ENCODE results near the gene FRS2. TPM values are rescaled to one million over a fixed set of nuclear protein-coding genes. Genes with fewer than 3 reads are reported as not detected.

The FRS2 gene
- total RNA-seq, 1 experiment from 2014 or later: 87.5 TPM

DNA sequence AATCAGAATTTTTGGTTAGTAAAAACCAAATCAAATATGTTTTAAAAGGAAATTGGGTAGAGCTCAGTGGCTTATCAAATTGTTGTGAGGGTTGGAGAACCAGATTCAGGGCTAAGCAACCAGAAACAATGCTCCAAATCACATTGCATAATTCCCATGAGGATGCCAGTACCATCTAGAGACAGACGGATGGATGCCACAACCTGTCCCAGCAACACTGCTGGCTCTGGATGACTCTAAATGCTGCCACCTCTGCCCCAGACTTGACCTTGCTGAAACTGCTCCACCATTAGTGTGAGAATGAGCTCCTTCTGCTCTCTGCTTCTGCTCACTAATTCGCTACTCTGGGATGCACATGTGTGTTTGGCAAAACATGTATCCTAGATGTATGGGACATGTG lies 43.9 kb downstream of the FRS2 start:
- Histone ChIP-seq H3K4me3 (no peak overlapping the region), H3K4me1 (replicated peaks) (peaks cover 37% of the 10 kb centered on the region), H3K27me3 (replicated peaks) (no peaks in the 10 kb centered on the region), H3K9me3 (replicated peaks) (no peaks in the 10 kb centered on the region), H3K27ac (no peak overlapping the region), H3K36me3 (no peaks in the 10 kb centered on the region)
- no peak for DNase-seq (ENCODE audit: low read depth in 1 of 2, low spot score in 2 of 2)

DNA sequence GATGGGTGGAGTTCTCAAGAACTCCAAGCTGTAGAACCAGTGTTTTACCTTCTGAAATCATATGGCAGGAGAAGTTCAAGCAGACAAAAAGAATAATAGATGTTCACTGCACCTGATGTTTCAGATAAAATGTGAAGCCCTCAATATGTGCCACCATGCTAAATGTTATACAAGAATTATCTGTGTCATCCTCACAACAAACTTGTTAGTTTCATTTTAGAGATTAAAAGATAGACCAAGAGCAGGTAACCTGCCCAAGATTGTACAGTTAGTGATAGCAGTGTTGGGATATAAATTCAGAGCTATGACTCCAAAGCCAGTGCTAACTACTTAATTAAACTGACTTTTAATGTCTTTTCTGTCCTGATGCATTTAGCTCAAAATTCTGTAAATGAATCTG lies 44.7 kb downstream of the FRS2 start:
- Histone ChIP-seq H3K4me1 (replicated peaks) (peaks cover 34% of the 10 kb centered on the region), H3K36me3 (0 out of 2 replicates have a peak, but pooled peaks cover 3% of the 10 kb centered on the region), H3K27ac (no peak overlapping the region), H3K4me3 (no peak overlapping the region), H3K9me3 (replicated peaks) (peaks cover 2% of the 10 kb centered on the region; the same call in 1 of the 2 replicates), H3K27me3 (replicated peaks) (no peaks in the 10 kb centered on the region)
- no peak for DNase-seq (ENCODE audit: low read depth in 1 of 2, low spot score in 2 of 2)

DNA sequence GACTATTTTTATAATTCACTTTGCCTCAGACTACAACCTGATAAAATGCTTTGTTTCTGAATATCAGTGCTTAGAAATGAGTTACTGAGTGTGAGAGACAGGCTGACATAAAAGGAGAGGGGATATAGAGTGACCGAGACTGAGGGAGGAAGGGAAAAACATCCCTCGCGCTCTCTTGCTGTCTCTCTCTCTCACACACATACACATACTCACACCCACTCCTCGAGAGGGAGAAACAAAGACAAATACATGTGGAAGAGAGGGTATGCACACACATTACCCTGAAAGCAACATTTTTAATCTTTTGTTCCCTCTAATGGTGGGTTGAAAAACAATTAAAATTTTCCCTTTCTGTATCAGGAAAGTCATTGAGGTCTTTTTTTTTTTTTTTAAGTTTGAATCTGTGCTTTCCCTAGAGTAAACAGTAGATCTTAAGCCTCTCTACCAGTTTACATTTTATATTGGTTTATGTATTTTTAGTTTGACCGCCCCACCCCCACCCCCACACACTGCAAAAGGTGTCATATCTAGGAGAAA lies 45.3 kb downstream of the FRS2 start:
- H3K36me3 ChIP-seq: 0 out of 2 replicates have a peak, but pooled peaks cover 3% of the 10 kb centered on the region
- H3K4me1 ChIP-seq (replicated peaks): peaks cover 30% of the 10 kb centered on the region
- no peak overlapping the region for H3K27ac ChIP-seq
- no peaks in the 10 kb centered on the region for H3K27me3 ChIP-seq (replicated peaks)
- no peak overlapping the region for H3K4me3 ChIP-seq
- H3K9me3 ChIP-seq (replicated peaks): peaks cover 2% of the 10 kb centered on the region; the same call in 1 of the 2 replicates
- DNase-seq (ENCODE audit: low read depth in 1 of 2, low spot score in 2 of 2): no peak

DNA sequence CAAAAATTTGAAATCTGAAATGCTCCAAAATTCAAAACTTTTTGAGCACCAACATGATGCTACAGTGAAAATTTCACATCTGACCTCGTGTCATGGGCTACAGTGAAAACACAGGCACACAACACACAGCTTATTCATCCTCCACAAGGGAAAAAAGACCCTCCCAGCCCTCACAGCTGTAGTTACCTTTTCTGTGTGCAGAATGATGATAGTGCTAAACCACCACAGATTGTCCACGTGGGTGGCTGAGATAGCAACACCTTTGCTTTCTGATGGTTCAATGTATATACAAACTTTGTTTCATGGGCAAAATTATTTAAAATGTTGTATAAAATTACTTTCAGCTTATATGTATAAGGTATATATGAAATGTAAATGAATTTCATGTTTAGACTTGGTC lies 46.8 kb downstream of the FRS2 start:
- 0 out of 2 replicates have a peak, but pooled peaks cover 3% of the 10 kb centered on the region for H3K36me3 ChIP-seq
- no peak for DNase-seq (ENCODE audit: low read depth in 1 of 2, low spot score in 2 of 2)
- no peak overlapping the region for H3K4me3 ChIP-seq
- peaks cover 2% of the 10 kb centered on the region; the same call in 1 of the 2 replicates for H3K9me3 ChIP-seq (replicated peaks)
- H3K27me3 ChIP-seq (replicated peaks): no peaks in the 10 kb centered on the region
- H3K27ac ChIP-seq: no peak overlapping the region
- peaks cover 18% of the 10 kb centered on the region for H3K4me1 ChIP-seq (replicated peaks)

DNA sequence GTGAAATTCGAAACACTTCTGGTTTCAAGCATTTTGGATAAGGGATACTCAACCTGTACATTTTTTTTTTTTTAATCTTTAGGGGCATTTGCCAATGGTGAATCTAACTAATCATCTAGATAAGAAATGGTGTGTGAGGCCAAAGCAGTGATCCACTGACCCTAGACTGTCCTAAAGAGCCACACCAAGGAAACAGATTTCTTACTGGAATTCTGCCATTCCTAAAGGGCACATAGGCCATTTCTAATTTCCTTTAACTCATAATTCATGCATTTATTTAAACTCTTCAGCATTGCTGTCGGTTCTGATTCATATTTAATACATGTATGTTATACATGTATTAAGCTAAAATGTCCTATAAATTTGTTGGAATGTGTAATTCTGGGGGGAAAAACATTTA lies 47.2 kb downstream of the FRS2 start:
- Histone ChIP-seq H3K4me1 (replicated peaks) (peaks cover 15% of the 10 kb centered on the region), H3K27me3 (replicated peaks) (no peaks in the 10 kb centered on the region), H3K27ac (no peak overlapping the region), H3K9me3 (replicated peaks) (peaks cover 2% of the 10 kb centered on the region; the same call in 1 of the 2 replicates), H3K4me3 (no peak overlapping the region), H3K36me3 (0 out of 2 replicates have a peak, but pooled peaks cover 3% of the 10 kb centered on the region)
- DNase-seq (ENCODE audit: low read depth in 1 of 2, low spot score in 2 of 2): no peak

DNA sequence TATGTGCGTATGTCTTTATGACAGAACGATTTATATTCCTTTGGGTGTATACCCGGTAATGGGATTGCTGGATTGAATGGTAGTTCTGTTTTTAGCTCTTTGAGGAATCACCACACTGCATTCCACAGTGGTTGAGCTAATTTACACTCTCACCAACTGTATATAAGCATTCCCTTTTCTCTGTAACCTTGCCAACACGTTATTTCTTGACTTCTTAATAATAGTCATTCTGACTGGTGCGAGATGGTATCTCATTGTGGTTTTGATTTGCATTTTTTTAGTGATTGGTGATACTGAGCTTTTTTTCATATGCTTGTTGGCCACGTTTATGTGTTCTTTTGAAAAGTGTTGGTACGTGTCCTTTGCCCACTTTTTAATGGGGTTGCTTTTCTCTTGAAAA lies 49.7 kb downstream of the FRS2 start:
- DNase-seq (ENCODE audit: low read depth in 1 of 2, low spot score in 2 of 2): peak in 1 of 2 experiments; percentile 48
- no peaks in the 10 kb centered on the region for H3K27me3 ChIP-seq (replicated peaks)
- H3K4me3 ChIP-seq: no peak overlapping the region
- H3K36me3 ChIP-seq: 0 out of 2 replicates have a peak, but pooled peaks cover 3% of the 10 kb centered on the region
- H3K4me1 ChIP-seq (replicated peaks): peaks cover 17% of the 10 kb centered on the region
- H3K27ac ChIP-seq: no peak overlapping the region
- H3K9me3 ChIP-seq (replicated peaks): peaks cover 2% of the 10 kb centered on the region; the same call in 1 of the 2 replicates

DNA sequence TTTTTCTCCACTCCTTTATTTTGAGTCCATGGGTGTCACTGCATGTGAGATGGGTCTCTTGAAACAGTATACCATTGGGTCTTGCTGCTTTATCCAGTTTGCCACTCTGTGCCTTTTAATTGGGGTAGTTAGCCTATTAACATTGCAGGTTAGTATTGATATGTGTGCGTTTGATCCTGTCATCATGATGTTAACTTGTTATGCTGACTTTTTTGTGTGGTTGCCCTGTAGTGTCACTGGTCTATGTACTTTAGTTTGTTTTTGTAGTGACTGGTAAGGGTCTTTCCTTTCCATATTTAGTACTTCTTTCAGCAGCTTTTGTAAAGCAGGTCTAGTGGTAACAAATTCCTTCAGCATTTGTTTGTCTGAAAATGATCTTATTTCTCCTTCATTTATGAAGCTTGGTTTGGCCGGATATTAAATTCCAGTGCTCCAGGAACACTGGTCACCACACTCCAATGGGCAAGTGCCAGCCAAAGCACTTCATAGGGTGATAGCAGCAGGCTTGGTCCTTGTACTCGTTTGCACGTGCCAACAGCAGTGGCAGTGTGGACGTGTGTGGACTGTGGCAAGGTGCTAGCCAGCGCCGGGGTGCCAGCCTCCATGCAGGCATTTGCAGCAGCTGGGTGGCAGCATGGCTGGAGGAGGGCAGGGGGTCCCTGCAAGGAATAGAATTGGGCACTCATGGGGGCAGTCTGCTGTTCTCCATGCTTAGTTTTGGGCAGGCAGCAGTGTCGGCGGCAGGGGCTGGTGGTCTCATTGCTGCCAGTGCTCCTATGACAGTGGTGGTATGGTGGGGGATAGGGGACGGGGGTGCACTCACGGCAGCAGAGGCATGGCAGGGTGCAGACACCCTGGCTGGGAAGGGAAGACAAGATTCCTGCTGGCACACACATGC lies 53.5 kb downstream of the FRS2 start:
- DNase-seq (ENCODE audit: low read depth in 1 of 2, low spot score in 2 of 2): no peak
- no peak overlapping the region for H3K4me3 ChIP-seq
- H3K9me3 ChIP-seq (replicated peaks): peaks cover 2% of the 10 kb centered on the region; the same call in 1 of the 2 replicates
- H3K36me3 ChIP-seq: 0 out of 2 replicates have a peak, but pooled peaks cover 3% of the 10 kb centered on the region
- H3K27ac ChIP-seq: no peak overlapping the region
- H3K27me3 ChIP-seq (replicated peaks): no peaks in the 10 kb centered on the region
- H3K4me1 ChIP-seq (replicated peaks): peaks cover 33% of the 10 kb centered on the region

DNA sequence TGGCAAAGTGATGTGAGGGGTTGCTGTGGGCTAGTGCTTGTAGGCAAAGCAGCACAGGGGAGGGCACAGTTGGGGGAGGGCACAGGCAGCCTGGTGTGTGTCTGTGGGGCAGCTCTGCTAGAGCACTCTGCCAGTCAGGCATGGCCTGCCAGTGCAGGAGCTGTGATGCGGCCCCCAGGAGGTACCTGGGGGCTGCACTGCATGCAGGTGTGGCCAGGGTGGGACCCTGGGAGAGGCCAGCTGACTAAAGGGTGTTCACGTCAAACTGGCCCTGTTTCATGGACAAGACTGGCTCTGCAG lies 54.1 kb downstream of the FRS2 start:
- Histone ChIP-seq H3K9me3 (replicated peaks) (peaks cover 2% of the 10 kb centered on the region; the same call in 1 of the 2 replicates), H3K4me1 (replicated peaks) (peaks cover 39% of the 10 kb centered on the region), H3K36me3 (0 out of 2 replicates have a peak, but pooled peaks cover 3% of the 10 kb centered on the region), H3K27ac (no peak overlapping the region), H3K4me3 (no peak overlapping the region), H3K27me3 (replicated peaks) (no peaks in the 10 kb centered on the region)
- no peak for DNase-seq (ENCODE audit: low read depth in 1 of 2, low spot score in 2 of 2)

DNA sequence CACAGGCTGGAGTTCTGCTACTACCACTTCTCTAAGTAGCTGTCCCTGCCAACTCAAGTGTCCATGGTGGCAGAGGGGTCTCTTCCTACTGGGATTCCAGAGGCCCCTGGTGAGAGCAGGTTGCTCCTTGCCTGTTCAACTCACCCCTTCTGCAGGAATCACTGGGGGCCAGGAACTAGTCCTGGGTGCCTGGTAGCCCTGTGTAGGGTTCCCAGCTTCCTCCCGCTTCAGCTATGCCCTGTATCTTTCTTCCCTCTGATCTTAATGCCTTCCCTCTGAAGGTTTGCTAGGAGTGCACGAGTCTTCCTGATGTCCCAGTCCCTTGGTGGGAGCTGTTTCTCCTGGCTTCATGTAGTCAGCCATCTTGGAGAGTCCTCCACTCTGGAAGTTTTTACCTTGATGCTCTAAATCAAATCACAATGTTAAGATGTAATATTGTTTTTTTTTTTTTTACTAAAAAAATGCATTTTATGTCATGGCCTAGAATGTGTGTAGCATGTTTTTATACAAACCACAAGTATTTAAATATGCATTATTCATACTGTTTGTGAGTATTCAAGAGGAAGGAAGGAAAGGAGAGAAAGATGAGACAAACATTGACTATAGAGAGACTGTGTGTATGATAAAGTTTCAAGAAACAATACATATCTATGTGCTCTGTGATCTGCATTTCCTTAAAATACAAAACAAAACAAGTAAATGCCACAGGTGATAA lies 54.7 kb downstream of the FRS2 start:
- no peak for DNase-seq (ENCODE audit: low read depth in 1 of 2, low spot score in 2 of 2)
- Histone ChIP-seq H3K9me3 (replicated peaks) (peaks cover under 1% of the 10 kb centered on the region; the same call in 1 of the 2 replicates), H3K4me1 (replicated peaks) (peaks cover 34% of the 10 kb centered on the region), H3K4me3 (no peak overlapping the region), H3K27ac (no peak overlapping the region), H3K27me3 (replicated peaks) (no peaks in the 10 kb centered on the region), H3K36me3 (no peaks in the 10 kb centered on the region)

DNA sequence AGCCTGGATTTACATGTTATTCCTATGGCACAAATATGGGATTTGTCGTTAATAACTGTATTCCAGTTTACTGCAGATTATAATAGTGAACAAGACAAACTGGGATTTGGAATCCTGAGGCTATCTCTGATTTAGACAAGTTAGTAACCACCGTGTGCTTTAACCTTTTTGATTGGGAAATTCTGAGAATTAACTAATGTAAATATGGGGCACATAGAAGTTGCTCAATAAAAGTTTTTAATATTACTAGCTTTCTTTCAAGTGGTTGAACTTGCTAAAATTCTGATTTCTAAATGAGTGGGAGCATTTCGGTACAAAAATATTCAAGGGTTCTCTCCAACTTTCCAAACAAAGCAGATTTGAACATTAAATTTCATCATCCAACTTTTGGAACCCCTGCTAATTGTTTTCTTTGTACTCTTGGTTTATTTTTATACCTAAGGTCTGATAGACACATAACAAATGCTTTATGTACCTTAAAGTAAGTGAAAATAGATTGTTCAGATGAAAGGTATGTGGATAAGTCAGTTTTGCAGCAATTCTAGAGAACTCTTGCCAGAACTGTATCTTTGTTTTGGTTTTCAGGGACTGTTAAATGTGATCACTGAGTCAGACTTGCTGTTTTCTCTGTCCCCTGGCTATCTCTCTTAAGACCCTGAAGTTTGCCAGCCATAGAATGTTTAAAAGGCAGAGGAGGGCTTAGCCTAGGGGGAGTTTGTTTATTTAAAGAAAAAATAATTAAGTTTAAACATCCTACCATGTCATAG lies 57.5 kb downstream of the FRS2 start:
- H3K27me3 ChIP-seq (replicated peaks): no peaks in the 10 kb centered on the region
- peak overlapping the region; percentile 41; the same call in 1 of the 2 replicates for H3K27ac ChIP-seq
- no peak overlapping the region for H3K4me3 ChIP-seq
- peaks cover 4% of the 10 kb centered on the region; the same call in 1 of the 2 replicates for H3K36me3 ChIP-seq
- H3K4me1 ChIP-seq (replicated peaks): peaks cover 32% of the 10 kb centered on the region
- DNase-seq (ENCODE audit: low read depth in 1 of 2, low spot score in 2 of 2): peak in 1 of 2 experiments; percentile 71
- no peaks in the 10 kb centered on the region for H3K9me3 ChIP-seq (replicated peaks)

DNA sequence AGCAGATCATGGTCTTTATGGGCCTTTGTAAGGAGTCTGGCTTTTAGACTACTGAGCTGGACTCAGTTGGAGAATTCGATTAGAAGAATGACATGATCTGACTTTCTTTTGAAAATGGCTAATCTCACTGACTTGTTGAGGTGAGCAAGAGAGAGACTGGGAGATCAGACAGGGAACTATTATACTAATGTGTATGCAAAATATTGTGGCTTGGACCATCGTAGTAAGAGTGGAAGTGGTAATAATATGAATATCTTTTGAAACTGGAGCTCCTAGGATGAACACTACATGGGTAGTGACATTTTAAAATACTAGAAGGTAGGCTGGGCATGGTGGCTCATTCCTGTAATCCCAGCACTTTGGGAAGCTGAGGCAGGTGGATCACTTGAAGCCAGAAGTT lies 58.8 kb downstream of the FRS2 start:
- no peaks in the 10 kb centered on the region for H3K27me3 ChIP-seq (replicated peaks)
- no peaks in the 10 kb centered on the region for H3K9me3 ChIP-seq (replicated peaks)
- no peak for DNase-seq (ENCODE audit: low read depth in 1 of 2, low spot score in 2 of 2)
- H3K4me3 ChIP-seq: no peak overlapping the region
- peaks cover 36% of the 10 kb centered on the region for H3K4me1 ChIP-seq (replicated peaks)
- H3K36me3 ChIP-seq: peaks cover 4% of the 10 kb centered on the region; the same call in 1 of the 2 replicates
- no peak overlapping the region for H3K27ac ChIP-seq

DNA sequence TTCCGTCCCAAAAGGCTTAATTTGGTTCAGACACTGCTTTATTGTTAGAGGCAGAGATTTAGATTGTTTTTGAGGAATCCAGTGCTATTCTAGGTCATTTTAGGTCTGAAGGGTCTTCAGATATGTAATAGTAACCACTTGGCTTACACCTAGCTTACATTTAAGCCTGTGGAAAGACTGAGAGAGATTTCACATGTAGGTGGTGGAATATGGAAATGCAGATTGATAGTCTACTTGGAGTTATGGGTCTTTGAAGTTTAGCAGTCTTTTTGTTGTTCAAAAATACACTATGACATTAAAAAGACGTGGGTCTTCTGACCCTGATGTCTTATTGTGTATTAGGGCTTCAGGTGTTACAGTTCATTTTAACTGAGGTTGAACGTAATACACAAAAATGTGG lies 63.7 kb downstream of the FRS2 start:
- Histone ChIP-seq H3K27me3 (replicated peaks) (no peaks in the 10 kb centered on the region), H3K4me1 (replicated peaks) (peaks cover 19% of the 10 kb centered on the region), H3K4me3 (no peak overlapping the region), H3K9me3 (replicated peaks) (no peaks in the 10 kb centered on the region), H3K27ac (peak overlapping the region; percentile 63), H3K36me3 (peaks cover 4% of the 10 kb centered on the region; the same call in 1 of the 2 replicates)
- no peak for DNase-seq (ENCODE audit: low read depth in 1 of 2, low spot score in 2 of 2)

DNA sequence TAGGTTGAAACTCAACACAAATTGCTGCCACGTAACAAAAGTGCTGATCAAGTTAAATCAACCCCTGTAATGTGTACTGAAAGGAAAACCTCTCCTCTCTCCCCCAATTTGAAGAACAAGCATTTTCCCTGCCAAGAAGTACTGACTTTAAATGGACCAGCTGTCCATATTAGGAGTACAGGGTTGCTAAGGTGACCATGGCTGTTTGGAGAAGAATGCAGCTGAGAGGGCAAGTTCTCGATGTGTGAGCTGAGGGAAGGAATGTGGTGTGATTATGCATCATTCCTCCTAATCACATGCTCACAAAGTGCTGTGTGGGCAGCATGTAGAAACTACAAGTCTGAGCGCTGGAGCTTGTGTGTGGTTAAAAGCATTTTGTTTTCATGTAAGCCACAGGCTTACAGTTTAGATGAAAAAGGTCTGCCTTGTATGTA lies 64.2 kb downstream of the FRS2 start:
- Histone ChIP-seq H3K4me1 (replicated peaks) (peaks cover 15% of the 10 kb centered on the region), H3K27ac (peak overlapping the region; percentile 63), H3K9me3 (replicated peaks) (no peaks in the 10 kb centered on the region), H3K27me3 (replicated peaks) (no peaks in the 10 kb centered on the region), H3K4me3 (no peak overlapping the region), H3K36me3 (peaks cover 4% of the 10 kb centered on the region; the same call in 1 of the 2 replicates)
- DNase-seq (ENCODE audit: low read depth in 1 of 2, low spot score in 2 of 2): peak; percentile 86 to 88
